Measurements from ENCODE around the gene RBCK1. TPM values are rescaled to one million over a fixed set of nuclear protein-coding genes. Genes with fewer than 3 reads are reported as not detected.

RBCK1 gene
- polyA plus RNA-seq, 4 donors, result 67.9 to 109 (median 84.3) TPM

GRCh38 chr20:397432-398237 is 10.5 kb upstream of the RBCK1 start:
- no peak for DNase-seq (ENCODE audit: low read depth in 4 of 4, low spot score in 3 of 4)

GRCh38 chr20:399182-399707 is 8.9 kb upstream of the RBCK1 start:
- no peak for DNase-seq (ENCODE audit: low read depth in 4 of 4, low spot score in 3 of 4)

GRCh38 chr20:400128-400453 is 8.0 kb upstream of the RBCK1 start:
- DNase-seq (ENCODE audit: low read depth in 4 of 4, low spot score in 3 of 4), result no peak

- DNase-seq (ENCODE audit: low read depth in 4 of 4, low spot score in 3 of 4), result no peak
Measured at GRCh38 chr20:400454-401275, 7.4 kb upstream of the RBCK1 start.

GRCh38 chr20:401682-402495 is 6.2 kb upstream of the RBCK1 start:
- no peak for DNase-seq (ENCODE audit: low read depth in 4 of 4, low spot score in 3 of 4)

- DNase-seq (ENCODE audit: low read depth in 4 of 4, low spot score in 3 of 4), result no peak
Measured at GRCh38 chr20:402496-402885, 5.6 kb upstream of the RBCK1 start.

- no peak for DNase-seq (ENCODE audit: low read depth in 4 of 4, low spot score in 3 of 4)
Measured at GRCh38 chr20:402898-403581, 5.1 kb upstream of the RBCK1 start.

- DNase-seq (ENCODE audit: low read depth in 4 of 4, low spot score in 3 of 4), result no peak
Measured at GRCh38 chr20:403582-403957, 4.5 kb upstream of the RBCK1 start.

- no peak for DNase-seq (ENCODE audit: low read depth in 4 of 4, low spot score in 3 of 4)
Measured at GRCh38 chr20:404088-404487, 4.0 kb upstream of the RBCK1 start.

GRCh38 chr20:406200-407132 is 1.6 kb upstream of the RBCK1 start:
- DNase-seq (ENCODE audit: low read depth in 4 of 4, low spot score in 3 of 4), result no peak

- DNase-seq (ENCODE audit: low read depth in 4 of 4, low spot score in 3 of 4), result peak in 3 of 4 donors; percentile 29 to 51 (median 37)
Measured at GRCh38 chr20:407133-407952, 756 bp upstream of the RBCK1 start.

GRCh38 chr20:408843-409696 is 971 bp downstream of the RBCK1 start:
- DNase-seq (ENCODE audit: low read depth in 4 of 4, low spot score in 3 of 4), result no peak

- DNase-seq (ENCODE audit: low read depth in 4 of 4, low spot score in 3 of 4), result no peak
Measured at GRCh38 chr20:409697-410559, 1.8 kb downstream of the RBCK1 start.

- DNase-seq (ENCODE audit: low read depth in 4 of 4, low spot score in 3 of 4), result no peak
Measured at GRCh38 chr20:412081-412480, 4.0 kb downstream of the RBCK1 start.

GRCh38 chr20:414161-414560 is 6.1 kb downstream of the RBCK1 start:
- DNase-seq (ENCODE audit: low read depth in 4 of 4, low spot score in 3 of 4), result no peak

GRCh38 chr20:415820-416322 is 7.8 kb downstream of the RBCK1 start:
- DNase-seq (ENCODE audit: low read depth in 4 of 4, low spot score in 3 of 4), result no peak

Measured in left renal pelvis (tissue), 4 donors.